Ectodermal cell (in vitro differentiated cells): ENCODE data around the gene PTPRG.
"Not testable (repeated sequence)": the region's sequence is repeated elsewhere in the genome, so short reads cannot be mapped to it uniquely, and the experiment has no call there.

Experiments
- H3K27ac ChIP-seq: 2 replicates; pipeline ENCODE4 v1.7.0; 2013; ENCODE audit warnings: mild to moderate bottlenecking, low read depth, low read length; ENCODE audit not compliant: insufficient read depth, poor library complexity, severe bottlenecking
- H3K27me3 ChIP-seq: 2 replicates; pipeline ENCODE4 v1.7.0; 2013; ENCODE audit warnings: mild to moderate bottlenecking, low read length; ENCODE audit not compliant: insufficient read depth, control insufficient read depth, poor library complexity, severe bottlenecking
- H3K36me3 ChIP-seq: one replicate; pipeline ENCODE4 v1.7.0; 2013; ENCODE audit warnings: low read length; ENCODE audit not compliant: control insufficient read depth, insufficient read depth
- H3K4me1 ChIP-seq: one replicate; pipeline ENCODE4 v1.7.0; 2013; ENCODE audit warnings: low read length; ENCODE audit not compliant: control insufficient read depth, insufficient read depth
- H3K4me3 ChIP-seq: 2 replicates; pipeline ENCODE4 v1.7.0; 2013; ENCODE audit warnings: low read depth, low read length, control low read depth; ENCODE audit not compliant: insufficient read depth
- H3K9me3 ChIP-seq: 2 replicates; pipeline ENCODE4 v1.7.0; 2013; ENCODE audit warnings: mild to moderate bottlenecking, low read length, moderate library complexity; ENCODE audit not compliant: control insufficient read depth
- WGBS, 2 experiments: methylation state at CpG; one replicate each; pipeline ENCODE4 v1.1.7; 2013; ENCODE audit warnings: missing lambda C conversion rate in 2 of 2; 5-methylcytosine and 5-hydroxymethylcytosine counted together

Gene PTPRG

DNA sequence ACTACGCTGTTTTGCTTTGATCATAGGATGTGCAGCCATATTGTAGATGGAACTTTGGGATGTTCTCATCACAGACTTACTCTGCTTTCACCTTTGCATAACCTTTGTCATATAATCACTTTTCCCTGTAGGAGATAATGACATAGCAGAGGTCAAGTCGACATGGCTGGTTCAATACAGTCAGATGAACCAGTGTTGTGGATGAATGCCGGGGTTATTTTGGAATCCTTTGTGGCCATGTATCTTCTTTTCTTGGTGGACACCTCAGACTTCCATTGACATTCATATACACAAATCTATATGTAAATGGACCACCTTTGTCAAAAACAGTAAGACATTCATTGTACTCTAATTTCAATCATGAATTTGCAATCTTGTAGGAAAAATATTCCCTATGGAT lies 180.2 kb downstream of the PTPRG start:
- no peaks in the 10 kb centered on the region for H3K9me3 ChIP-seq
- H3K36me3 ChIP-seq = no peaks in the 10 kb centered on the region
- no peaks in the 10 kb centered on the region for H3K4me1 ChIP-seq
- no peaks in the 10 kb centered on the region for H3K27me3 ChIP-seq
- 92 to 93% methylated on average over 3 of the region's 3 CpGs for WGBS, 2 experiments
- no peak overlapping the region for H3K27ac ChIP-seq
- no peak overlapping the region for H3K4me3 ChIP-seq

DNA sequence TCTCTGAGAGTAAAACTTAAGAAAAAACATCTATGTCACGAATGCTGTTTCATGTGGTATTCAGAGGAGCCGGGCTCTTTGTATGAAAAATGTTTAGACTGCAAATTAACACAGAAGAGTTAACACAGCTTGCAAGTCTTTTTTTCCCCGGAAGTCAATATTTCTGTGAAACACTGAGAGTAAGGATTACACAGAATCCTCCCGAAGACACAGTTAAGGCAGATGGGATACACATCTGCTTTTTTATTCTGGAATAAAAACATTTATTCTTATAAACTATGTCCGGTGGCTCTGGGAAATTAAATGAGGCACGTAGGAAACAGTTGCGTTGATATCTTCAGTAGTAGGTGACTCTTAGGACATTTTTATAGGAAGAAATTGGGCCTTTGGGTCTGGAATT lies 180.6 kb downstream of the PTPRG start:
- no peak overlapping the region for H3K4me3 ChIP-seq
- H3K4me1 ChIP-seq = no peaks in the 10 kb centered on the region
- 91 to 98% methylated on average over 7 of the region's 7 CpGs for WGBS, 2 experiments
- no peak overlapping the region for H3K27ac ChIP-seq
- H3K9me3 ChIP-seq = no peaks in the 10 kb centered on the region
- H3K36me3 ChIP-seq = no peaks in the 10 kb centered on the region
- no peaks in the 10 kb centered on the region for H3K27me3 ChIP-seq

DNA sequence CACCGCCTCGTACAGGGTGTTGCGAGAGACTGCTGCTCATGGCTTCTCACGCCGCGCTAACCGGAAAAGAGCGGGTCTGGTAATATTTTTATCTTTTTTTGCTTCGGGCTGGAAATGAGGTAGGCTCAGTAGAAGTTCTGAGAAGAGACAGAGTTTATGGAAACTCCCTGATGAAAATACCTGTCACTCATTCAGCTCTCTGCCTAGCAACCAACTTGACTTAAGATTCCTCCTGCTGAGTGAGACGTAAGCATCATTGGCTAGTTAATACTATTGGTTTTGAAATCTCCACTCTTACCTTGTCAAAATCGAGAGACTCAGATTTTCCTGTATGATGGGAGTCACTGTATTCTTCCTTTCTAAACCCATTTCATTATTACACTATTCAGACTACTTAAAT lies 181.7 kb downstream of the PTPRG start:
- 93% methylated on average over 11 of the region's 11 CpGs for WGBS, 2 experiments
- Histone ChIP-seq H3K4me1 (no peaks in the 10 kb centered on the region), H3K27me3 (no peaks in the 10 kb centered on the region), H3K4me3 (no peak overlapping the region), H3K9me3 (no peaks in the 10 kb centered on the region), H3K27ac (no peak overlapping the region), H3K36me3 (no peaks in the 10 kb centered on the region)

DNA sequence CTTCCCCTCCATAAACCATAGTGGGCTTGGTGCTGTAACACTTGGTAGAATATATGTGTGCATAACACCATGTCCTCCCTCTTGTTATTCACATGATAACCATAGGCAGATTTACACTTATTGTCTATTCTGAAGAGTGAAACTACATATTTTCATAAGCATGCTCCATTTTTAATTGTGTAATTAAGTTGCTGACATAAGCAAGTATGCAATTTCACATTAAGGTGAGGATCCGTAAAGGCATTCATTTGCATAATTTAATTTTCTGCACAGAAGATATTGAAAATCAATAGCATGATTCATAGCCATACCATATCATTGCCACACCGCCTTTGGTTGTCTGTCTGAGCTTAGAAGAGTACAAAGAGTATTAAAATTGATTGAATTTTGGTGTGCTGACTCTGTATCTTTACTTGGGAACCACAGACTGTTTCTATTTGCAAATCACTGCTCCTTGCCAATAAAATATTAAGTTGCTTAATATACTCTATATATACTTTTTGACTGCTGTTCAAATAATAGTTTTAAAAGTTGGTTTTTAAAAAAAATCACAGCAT lies 182.4 kb downstream of the PTPRG start:
- Histone ChIP-seq H3K9me3 (no peaks in the 10 kb centered on the region), H3K36me3 (no peaks in the 10 kb centered on the region), H3K27ac (no peak overlapping the region), H3K4me3 (no peak overlapping the region), H3K27me3 (no peaks in the 10 kb centered on the region), H3K4me1 (no peaks in the 10 kb centered on the region)
- WGBS, 2 experiments = 69 to 100% methylated on average over 1 to 2 of the region's 2 CpGs

DNA sequence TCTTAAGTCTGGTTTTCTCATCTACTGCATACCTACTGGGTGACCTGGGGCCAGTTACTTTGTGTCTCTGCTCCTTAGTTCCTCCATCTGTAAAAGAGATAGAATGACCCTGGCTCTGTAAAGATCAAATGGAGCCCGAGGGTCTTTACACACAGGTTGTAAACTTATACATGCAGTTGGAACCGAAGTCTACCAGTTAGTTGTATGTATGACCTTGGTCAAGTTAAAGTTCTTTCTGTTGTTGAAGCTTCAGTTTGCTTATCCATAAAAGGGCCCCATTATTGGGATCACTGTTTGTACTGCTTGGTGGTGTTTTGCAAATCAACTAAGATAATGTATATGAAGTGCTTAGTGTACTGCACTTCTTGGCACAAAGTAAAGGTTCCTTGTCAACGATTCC lies 186.9 kb downstream of the PTPRG start:
- Histone ChIP-seq H3K36me3 (no peaks in the 10 kb centered on the region), H3K27me3 (no peaks in the 10 kb centered on the region), H3K4me1 (no peaks in the 10 kb centered on the region), H3K27ac (no peak overlapping the region), H3K4me3 (no peak overlapping the region), H3K9me3 (no peaks in the 10 kb centered on the region)
- 88 to 97% methylated on average over 2 to 3 of the region's 3 CpGs for WGBS, 2 experiments

DNA sequence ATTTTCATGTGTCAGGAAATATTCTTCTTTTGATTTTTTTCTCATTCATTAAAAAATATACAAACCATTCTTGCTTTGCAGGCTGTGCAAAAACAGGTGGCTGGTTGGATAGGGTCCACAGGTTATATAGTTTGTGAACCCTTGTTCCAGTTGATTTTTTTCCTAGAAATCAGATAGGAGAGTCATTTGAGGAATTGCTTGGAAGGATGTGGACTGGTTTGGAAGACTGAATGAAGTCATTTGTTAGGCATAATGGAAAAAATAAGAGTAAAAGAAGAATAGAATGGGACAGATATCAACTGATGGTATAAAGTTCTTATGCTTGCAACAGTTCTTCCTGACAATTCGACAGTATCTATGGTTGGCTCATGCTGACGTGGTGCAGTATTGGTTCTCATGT lies 189.4 kb downstream of the PTPRG start:
- Histone ChIP-seq H3K36me3 (no peaks in the 10 kb centered on the region), H3K4me1 (no peaks in the 10 kb centered on the region)
- WGBS, 2 experiments = 94 to 98% methylated on average over 2 of the region's 2 CpGs

DNA sequence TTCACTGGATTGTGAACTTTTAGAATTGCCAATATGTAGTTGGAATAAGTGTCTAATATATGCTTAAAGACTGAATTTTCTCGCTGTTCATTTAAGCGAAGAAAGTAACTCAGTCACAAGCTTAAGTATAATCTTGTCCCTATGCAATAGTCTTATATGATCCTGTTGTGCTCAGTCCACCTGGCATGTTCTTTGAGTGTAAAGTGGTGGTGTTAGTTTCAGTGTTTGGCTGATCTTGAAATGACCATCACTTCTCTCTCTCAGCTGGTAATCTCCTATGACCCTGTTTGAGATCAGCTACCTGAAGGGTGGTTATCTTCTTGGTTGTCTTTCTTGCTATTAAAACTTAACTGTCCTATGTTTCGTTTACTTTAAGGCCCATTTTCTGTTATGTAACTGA lies 197.5 kb downstream of the PTPRG start:
- no peak overlapping the region for H3K27ac ChIP-seq
- no peaks in the 10 kb centered on the region for H3K36me3 ChIP-seq
- H3K27me3 ChIP-seq = no peaks in the 10 kb centered on the region
- WGBS, 2 experiments = 91 to 99% methylated on average over 2 to 3 of the region's 3 CpGs
- H3K4me1 ChIP-seq = no peaks in the 10 kb centered on the region
- H3K9me3 ChIP-seq = no peaks in the 10 kb centered on the region
- H3K4me3 ChIP-seq = no peak overlapping the region

More for the DNA sequence above, 189.4 kb downstream of the PTPRG start:
- H3K4me3 ChIP-seq = no peak overlapping the region
- H3K27me3 ChIP-seq = no peaks in the 10 kb centered on the region
- H3K9me3 ChIP-seq = no peaks in the 10 kb centered on the region
- H3K27ac ChIP-seq = no peak overlapping the region

DNA sequence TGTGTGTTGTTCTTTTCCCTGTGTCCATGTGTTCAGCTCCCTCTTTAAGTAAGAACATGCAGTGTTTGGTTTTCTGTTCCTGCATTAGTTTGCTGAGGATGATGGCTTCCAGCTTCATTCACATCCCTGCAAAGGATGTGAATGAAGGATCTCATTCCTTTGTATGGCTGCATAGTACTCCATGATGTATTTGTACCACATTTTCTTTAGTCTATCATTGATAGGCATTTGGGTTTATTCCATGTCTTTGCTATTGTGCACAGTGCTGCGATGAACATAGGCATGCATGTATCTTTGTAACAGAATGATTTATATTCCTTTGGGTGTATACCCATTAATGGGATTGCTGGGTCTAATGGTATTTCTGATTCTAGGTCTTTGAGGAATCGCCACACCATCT lies 199.4 kb downstream of the PTPRG start:
- WGBS, 2 experiments = 89 to 94% methylated on average over 2 of the region's 2 CpGs
- H3K27ac ChIP-seq, H3K27me3 ChIP-seq: not testable (repeated sequence)

DNA sequence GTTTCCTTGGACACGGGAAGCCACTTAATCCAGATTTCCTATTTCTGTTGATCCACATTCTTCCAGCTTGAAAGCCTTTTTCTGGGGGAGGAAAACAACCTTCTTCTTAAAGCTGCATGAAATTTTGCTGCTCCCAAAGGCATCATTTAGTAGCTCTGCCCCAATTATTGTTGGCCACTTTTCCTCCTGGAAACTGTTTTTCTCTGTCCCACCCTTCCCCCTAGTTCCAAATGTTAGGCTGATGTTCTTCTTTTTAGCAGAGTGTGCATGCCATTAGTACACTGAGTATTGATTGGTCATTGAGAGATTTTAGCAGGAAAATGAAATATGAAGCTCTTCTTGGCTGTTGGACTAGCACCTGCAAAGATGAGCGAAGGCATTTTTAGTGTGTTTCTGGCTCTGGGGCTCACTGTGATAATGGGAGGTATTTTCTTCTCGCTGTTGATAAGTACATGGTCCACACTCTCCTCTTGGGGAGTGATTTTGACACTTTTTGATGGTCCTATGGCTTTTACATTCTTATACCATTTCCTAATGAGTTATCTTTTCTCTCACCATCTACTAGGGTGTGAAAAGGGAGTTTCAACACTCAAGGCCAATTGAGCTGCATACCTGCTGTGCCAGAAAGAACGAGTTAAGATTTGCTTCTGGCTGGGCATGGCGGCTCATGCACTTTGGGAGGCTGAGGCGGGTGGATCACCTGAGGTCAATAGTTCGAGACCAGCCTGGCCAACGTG lies 200.5 kb downstream of the PTPRG start:
- Histone ChIP-seq H3K27me3 (no peaks in the 10 kb centered on the region), H3K27ac (no peak overlapping the region), H3K9me3 (no peaks in the 10 kb centered on the region), H3K36me3 (no peaks in the 10 kb centered on the region), H3K4me3 (no peak overlapping the region), H3K4me1 (no peaks in the 10 kb centered on the region)
- WGBS, 2 experiments = 89 to 92% methylated on average over 7 to 8 of the region's 8 CpGs

More for the DNA sequence above, 199.4 kb downstream of the PTPRG start:
- not testable (repeated sequence) for H3K9me3 ChIP-seq, H3K36me3 ChIP-seq, H3K4me3 ChIP-seq, H3K4me1 ChIP-seq

DNA sequence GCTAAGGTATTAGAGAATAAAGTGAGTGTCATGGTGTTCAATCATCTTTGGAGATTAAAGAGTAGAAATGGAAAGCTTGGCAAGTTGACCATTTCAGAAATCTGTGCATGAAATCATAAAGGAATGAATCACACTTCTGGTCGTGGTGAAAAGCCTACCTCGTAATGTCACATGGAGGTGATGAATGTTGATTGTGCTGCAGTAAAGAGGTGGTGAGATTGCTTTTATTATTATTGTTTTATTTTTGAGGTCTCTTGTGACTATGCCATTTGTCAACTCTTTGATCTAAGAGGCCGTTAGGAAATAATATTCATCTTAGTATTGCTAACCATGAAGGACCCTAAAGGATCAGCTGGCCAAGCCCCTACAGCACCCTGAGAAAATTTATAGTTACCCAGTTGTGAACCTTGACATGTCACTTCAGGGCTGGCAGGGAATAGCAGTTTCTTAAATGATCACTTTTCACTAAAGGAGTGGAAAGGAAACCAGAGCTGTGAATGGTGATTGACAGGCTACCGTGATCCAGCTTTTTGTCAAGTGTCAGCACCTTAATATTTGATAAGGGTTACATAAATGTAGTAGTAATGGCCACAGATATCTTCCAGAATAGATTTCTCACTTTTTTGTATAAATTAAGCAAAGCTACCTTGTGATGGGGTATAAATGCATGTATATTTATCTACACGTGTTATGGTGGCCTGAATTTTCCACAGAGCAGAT lies 203.9 kb downstream of the PTPRG start:
- no peak overlapping the region for H3K27ac ChIP-seq
- H3K27me3 ChIP-seq = no peaks in the 10 kb centered on the region
- H3K9me3 ChIP-seq = no peaks in the 10 kb centered on the region
- no peaks in the 10 kb centered on the region for H3K4me1 ChIP-seq
- H3K36me3 ChIP-seq = no peaks in the 10 kb centered on the region
- H3K4me3 ChIP-seq = no peak overlapping the region
- WGBS, 2 experiments = 94 to 98% methylated on average over 5 of the region's 5 CpGs
